H1 (cell line): ENCODE data around the gene HDX. TPM values are rescaled to one million over a fixed set of nuclear protein-coding genes. Genes with fewer than 3 reads are reported as not detected.

Experiments
- CBX8 ChIP-seq: fragments of 300-800, 300-1000 bp; sonication (generic); IDR thresholded peaks from 2 replicates; pipeline ENCODE4 v1.7.1; 2016; ENCODE audit warnings: low read depth, low read length, borderline replicate concordance
- CHD7 ChIP-seq: fragments of 300-600 bp; sonication (generic); IDR thresholded peaks from 2 replicates; pipeline ENCODE4 v1.7.1; 2012; ENCODE audit warnings: low read length, moderate library complexity, mild to moderate bottlenecking, inconsistent platforms; ENCODE audit not compliant: insufficient replicate concordance
- GABPA ChIP-seq: IDR thresholded peaks from 2 replicates; pipeline ENCODE4 v1.6.1; 2011; ENCODE audit warnings: mild to moderate bottlenecking, low read length, moderate library complexity, borderline replicate concordance; ENCODE audit not compliant: insufficient read depth
- GTF2F1 ChIP-seq: IDR thresholded peaks from 2 replicates; pipeline ENCODE4 v1.6.1; 2012; ENCODE audit warnings: low read depth, low read length, improper control_type of control experiment, borderline replicate concordance
- HDAC2 ChIP-seq, 2 experiments: fragments of 300-600 bp in 1 of 2; sonication (generic) in 1 of 2; IDR thresholded peaks; 2 replicates each; pipeline ENCODE4 v1.6.1; 2011 to 2012; ENCODE audit warnings: low read depth in 2 of 2, low read length in 2 of 2, mild to moderate bottlenecking in 2 of 2, moderate library complexity in 2 of 2, borderline replicate concordance in 1 of 2, inconsistent platforms in 1 of 2
- JUND ChIP-seq: IDR thresholded peaks from 2 replicates; pipeline ENCODE4 v1.6.1; 2011; ENCODE audit warnings: mild to moderate bottlenecking, improper control_type of control experiment, low read length
- PHF8 ChIP-seq: fragments of 200-600 bp; sonication (generic); conservative IDR thresholded peaks from 2 replicates; pipeline ENCODE4 v1.7.1; 2012; ENCODE audit warnings: low read depth, mild to moderate bottlenecking, inconsistent platforms, low read length, moderate library complexity
- SIN3A ChIP-seq, 2 experiments: IDR thresholded peaks in 1 of 2; conservative IDR thresholded peaks in 1 of 2; 2 replicates each; pipeline ENCODE4 v1.6.1; 2011 to 2012; ENCODE audit warnings: low read length in 2 of 2, improper control_type of control experiment in 1 of 2, low read depth in 1 of 2, mild to moderate bottlenecking in 1 of 2
- SIX5 ChIP-seq: IDR thresholded peaks from 2 replicates; pipeline ENCODE4 v1.6.1; 2011; ENCODE audit warnings: mild to moderate bottlenecking, low read depth, low read length
- polyA plus RNA-seq, 7 experiments: library from polyadenylated mRNA; depleted of rRNA in 3 of 7; stranded (reverse) in 5 of 7; unstranded in 2 of 7; fragments of >200 nt in 5 of 7; fragments of 200-250 nt in 2 of 7; gene quantifications; 1 replicate in 5 of 7; 2 replicates in 1 of 7; 4 replicates in 1 of 7; pipeline versions ENCODE4 v1.2.1 to v1.2.3, GENCODE V29; 2011 to 2013; ENCODE audit warnings: missing spikeins in 2 of 7, mixed read lengths in 2 of 7
- total RNA-seq: library from RNA; stranded (reverse); fragmentation: NEBNext Ultra II Directional; extraction: Animal tissue kit (Norgen Biotek cat#: 25700); gene quantifications from 2 replicates; pipeline ENCODE4 v1.2.1, GENCODE V29; 2021

HDX gene
- total and polyA plus RNA-seq, 2 of the 8 experiments (the other 6 are each of a cell fraction or from before 2014, with no cell fraction given): 0.54 to 10.2 TPM

- no peak for TF ChIP-seq CHD7
- TF ChIP-seq PHF8: no peak
- no peak for TF ChIP-seq JUND
- no peak for TF ChIP-seq GABPA
- TF ChIP-seq CBX8: no peak
- TF ChIP-seq GTF2F1: no peak
- no peak for TF ChIP-seq SIN3A (conservative IDR thresholded peaks at IDR 0.05 in 1 of 2, IDR thresholded peaks at IDR 0.05 in 1 of 2; ENCODE audit: low read depth in 1 of 2, low read length in 2 of 2)
- TF ChIP-seq HDAC2 (IDR thresholded peaks at IDR 0.05; ENCODE audit: borderline replicate concordance in 1 of 2, low read depth in 2 of 2, low read length in 2 of 2): no peak
- no peak for TF ChIP-seq SIX5
These were observed at the start of gene HDX (continued) for GRCh38 chrX:84501798-84502628.
